Stomach (tissue), 19 donors: ENCODE measurements around the gene ARRDC5. TPM values are rescaled to one million over a fixed set of nuclear protein-coding genes. Genes with fewer than 3 reads are reported as not detected.
"Not testable (repeated sequence)": the region's sequence is repeated elsewhere in the genome, so short reads cannot be mapped to it uniquely, and the experiment has no call there.

Source experiments
- DNase-seq, 2 donors: peaks; one replicate each; pipeline versions ENCODE4 v3.0.0 to v3.0.0-alpha.2; 2013 to 2019
- H3K27ac ChIP-seq, 5 donors: fragments of 200-600 bp in 4 of 5; sonication (generic) in 4 of 5; one replicate each; pipeline ENCODE4 v1.5.1; 2013 to 2019; ENCODE audit warnings: mild to moderate bottlenecking in 1 of 5, moderate library complexity in 1 of 5
- H3K27me3 ChIP-seq, 3 donors: fragments of 200-600 bp; sonication (generic); one replicate each; pipeline ENCODE4 v1.5.1; 2017 to 2019; ENCODE audit warnings: mixed run types in 1 of 3
- H3K36me3 ChIP-seq, 4 donors: fragments of 200-600 bp; sonication (generic); 1 replicate in 3 of 4; 2 replicates in 1 of 4; pipeline ENCODE4 v1.5.1; 2016 to 2019
- H3K4me1 ChIP-seq, 4 donors: fragments of 200-600 bp; sonication (generic); one replicate each; pipeline ENCODE4 v1.5.1; 2016 to 2019
- H3K4me3 ChIP-seq, 4 donors: fragments of 200-600 bp; sonication (generic) in 3 of 4; one replicate each; pipeline ENCODE4 v1.5.1; 2016 to 2019; ENCODE audit warnings: mild to moderate bottlenecking in 1 of 4
- H3K9me3 ChIP-seq, 4 donors: fragments of 200-600 bp; sonication (generic); one replicate each; pipeline ENCODE4 v1.5.1; 2016 to 2019
- CTCF ChIP-seq, 7 experiments: fragments of 450-650 bp in 4 of 7; fragments of 200-600 bp in 3 of 7; sonication (generic) in 3 of 7; IDR thresholded peaks; one replicate each; pipeline ENCODE4 v1.5.1; 2016 to 2019; ENCODE audit warnings: antibody characterized with exemption in 7 of 7, control low read depth in 2 of 7, mild to moderate bottlenecking in 1 of 7
- EP300 ChIP-seq: sonication (generic); formaldehyde crosslinking; IDR thresholded peaks from one replicate; pipeline ENCODE4 v1.6.1; 2017; ENCODE audit warnings: antibody characterized with exemption
- POLR2A ChIP-seq, 4 donors: fragments of 450-650 bp; IDR thresholded peaks; one replicate each; pipeline ENCODE4 v1.6.1; 2016; ENCODE audit warnings: antibody characterized with exemption in 4 of 4, control low read depth in 2 of 4, mild to moderate bottlenecking in 1 of 4, moderate library complexity in 1 of 4
- POLR2AphosphoS5 ChIP-seq, 3 donors: sonication (generic); formaldehyde crosslinking; IDR thresholded peaks; one replicate each; pipeline ENCODE4 v1.6.1; 2016; ENCODE audit warnings: antibody characterized with exemption in 3 of 3
- WGBS, 5 donors: extraction: QIAGEN DNeasy Blood & Tissue Kit in 3 of 5; methylation state at CpG; one replicate each; pipeline versions ENCODE4 v1.1.5 to v1.1.7; 2013 to 2018; 5-methylcytosine and 5-hydroxymethylcytosine counted together
- intact Hi-C: fragments of 100-400 bp; cut with DNase I; formaldehyde crosslinking; loops from one replicate; pipeline ENCODE4 v1.15.1; 2023; ENCODE audit warnings: low total_unique reads
- long read RNA-seq, 10 donors: transcript quantifications; one replicate each; lab custom pipeline, GENCODE V29; 2026
- polyA plus RNA-seq, 3 donors: library from polyadenylated mRNA; stranded (reverse); fragments of 200-250 nt; gene quantifications; one replicate each; pipeline ENCODE4 v1.2.3, GENCODE V29; 2013
- total RNA-seq, 5 donors: library from RNA; depleted of rRNA; stranded (reverse); fragments of >200 nt; gene quantifications; one replicate each; pipeline versions ENCODE4 v1.1.0 to v1.2.3, GENCODE V29; 2014 to 2016
- donor health status: healthy with polysubstance abuse.
- donor health status: Bipolar disorder and iron deficiency.
- donor health status: healthy.

The ARRDC5 gene
- under 1 TPM in 1 of 5 donors, not detected in 4; 0.73 TPM for total RNA-seq
- under 1 TPM in 1 of 3 donors, not detected in 2; 0.20 TPM for polyA plus RNA-seq
- long read RNA-seq, donor 1 = 0 reads
- long read RNA-seq, donor 2 = 0 reads
- long read RNA-seq, donor 3 = 0 reads
- long read RNA-seq, donor 4 = 0 reads
- long read RNA-seq, donor 5 = 0 reads
- long read RNA-seq, donor 6 = 0 reads
- long read RNA-seq, donor 7 = 0 reads
- long read RNA-seq, donor 8 = 0 reads
- long read RNA-seq, donor 9 = 0 reads
- long read RNA-seq, donor 10 = 0 reads

- no peaks in the 10 kb centered on the region for H3K27me3 ChIP-seq
- H3K4me1 ChIP-seq = no peaks in the 10 kb centered on the region
- H3K9me3 ChIP-seq = no peaks in the 10 kb centered on the region
- TF ChIP-seq EP300 = no peak
- TF ChIP-seq POLR2A (IDR thresholded peaks at IDR 0.05) = no peak
- TF ChIP-seq POLR2AphosphoS5 (IDR thresholded peaks at IDR 0.05) = no peak
- no peak for TF ChIP-seq CTCF (IDR thresholded peaks at IDR 0.05)
- DNase-seq = no peak
- H3K27ac ChIP-seq = no peak within 1 kb of the TSS
- intact Hi-C loops = no loop called here
- 77 to 88% (median 80%) methylated on average over 7 of the region's 7 CpGs for whole genome bisulfite sequencing, 5 donors
- no peaks in the 10 kb centered on the region for H3K36me3 ChIP-seq
- H3K4me3 ChIP-seq = no peak within 1 kb of the TSS
Measured at GRCh38 chr19:4902796-4903195, at the start of gene ARRDC5. Gene ARRDC5, minus strand, starts transcription at chr19:4902896. Its CDS starts 71 bp downstream, at chr19:4902825.

GRCh38 chr19:4951656-4952055 is 49.0 kb upstream of the ARRDC5 start:
- intact Hi-C loops = no loop called here
- TF ChIP-seq POLR2AphosphoS5 (IDR thresholded peaks at IDR 0.05) (no peak), POLR2A (IDR thresholded peaks at IDR 0.05) (no peak), CTCF (IDR thresholded peaks at IDR 0.05) (no peak), EP300 (no peak)
- Histone ChIP-seq H3K4me3 (no peak overlapping the region), H3K4me1 (no peaks in the 10 kb centered on the region), H3K27me3 (no peaks in the 10 kb centered on the region), H3K27ac (no peak overlapping the region), H3K9me3 (no peaks in the 10 kb centered on the region), H3K36me3 (peaks cover 0 to 35% (median 0%) of the 10 kb centered on the region in 4 donors)
- 86 to 90% (median 88%) methylated on average over 11 of the region's 11 CpGs for WGBS, 5 donors
- DNase-seq = no peak

DNA sequence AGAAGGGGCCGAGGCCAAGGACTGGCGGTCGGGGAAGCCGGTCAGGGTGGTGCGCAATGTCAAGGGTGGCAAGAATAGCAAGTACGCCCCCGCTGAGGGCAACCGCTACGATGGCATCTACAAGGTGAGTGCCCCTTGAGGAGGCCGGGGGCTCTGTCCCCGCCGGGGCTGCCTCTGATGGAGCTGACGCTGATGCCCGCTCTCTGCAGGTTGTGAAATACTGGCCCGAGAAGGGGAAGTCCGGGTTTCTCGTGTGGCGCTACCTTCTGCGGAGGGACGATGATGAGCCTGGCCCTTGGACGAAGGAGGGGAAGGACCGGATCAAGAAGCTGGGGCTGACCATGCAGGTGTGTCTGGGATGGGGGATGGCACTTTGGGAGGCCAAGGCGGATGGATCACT is 48.0 kb upstream of the ARRDC5 start:
- H3K4me3 ChIP-seq, H3K9me3 ChIP-seq, intact Hi-C loops, H3K27me3 ChIP-seq, H3K27ac ChIP-seq, DNase-seq, H3K4me1 ChIP-seq: not testable (repeated sequence)
- H3K36me3 ChIP-seq = peaks cover 0 to 34% (median 0%) of the 10 kb centered on the region in 4 donors
- WGBS, 5 donors = 91 to 98% (median 97%) methylated on average over 20 to 23 of the region's 23 CpGs

- DNase-seq, H3K27ac ChIP-seq, H3K27me3 ChIP-seq, H3K4me1 ChIP-seq, intact Hi-C loops, H3K9me3 ChIP-seq, H3K4me3 ChIP-seq: not testable (repeated sequence)
- peaks cover 0 to 17% (median 0%) of the 10 kb centered on the region in 4 donors for H3K36me3 ChIP-seq
- WGBS, 5 donors = 96 to 98% (median 97%) methylated on average over 14 to 35 of the region's 35 CpGs
Measured at GRCh38 chr19:4941638-4942169, 39.0 kb upstream of the ARRDC5 start.

- Histone ChIP-seq H3K36me3 (peaks cover 0 to 18% (median 0%) of the 10 kb centered on the region in 4 donors), H3K4me3 (no peak overlapping the region), H3K9me3 (no peaks in the 10 kb centered on the region), H3K4me1 (no peaks in the 10 kb centered on the region), H3K27me3 (no peaks in the 10 kb centered on the region), H3K27ac (no peak overlapping the region)
- WGBS, 5 donors = 62 to 91% (median 81%) methylated on average over 7 of the region's 7 CpGs
- DNase-seq = peak in 1 of 2 donors; percentile 58
- intact Hi-C loops = no loop called here
- TF ChIP-seq CTCF (IDR thresholded peaks at IDR 0.05) = no peak
- no peak for TF ChIP-seq EP300
- no peak for TF ChIP-seq POLR2A (IDR thresholded peaks at IDR 0.05)
- no peak for TF ChIP-seq POLR2AphosphoS5 (IDR thresholded peaks at IDR 0.05)
Measured at GRCh38 chr19:4939466-4939865, 36.8 kb upstream of the ARRDC5 start.

GRCh38 chr19:4938461-4938860 is 35.8 kb upstream of the ARRDC5 start:
- H3K27me3 ChIP-seq, H3K4me1 ChIP-seq, intact Hi-C loops, H3K9me3 ChIP-seq, DNase-seq, H3K27ac ChIP-seq, H3K4me3 ChIP-seq: not testable (repeated sequence)
- 49 to 85% (median 79%) methylated on average over 4 of the region's 4 CpGs for WGBS, 5 donors
- peaks cover 0 to 15% (median 0%) of the 10 kb centered on the region in 4 donors for H3K36me3 ChIP-seq
